Mammary epithelial cell (primary cell): ENCODE measurements around the gene ELAVL2.

ENCODE experiments used
- CTCF ChIP-seq, 2 donors: IDR thresholded peaks in 1 of 2; conservative IDR thresholded peaks in 1 of 2; 2 replicates each; pipeline ENCODE4 v1.5.1; 2011 to 2012; ENCODE audit warnings: inconsistent platforms in 2 of 2, low read length in 2 of 2, mild to moderate bottlenecking in 2 of 2, control low read depth in 1 of 2, low read depth in 1 of 2; ENCODE audit not compliant: insufficient read depth in 1 of 2; ENCODE audit errors: extremely low read depth in 1 of 2
- EZH2 ChIP-seq: IDR thresholded peaks from 2 replicates; pipeline ENCODE4 v1.6.1; 2012; ENCODE audit warnings: low read length, inconsistent platforms, borderline replicate concordance

GRCh38 chr9:23752859-23753258, 73.2 kb downstream of the ELAVL2 start:
- TF ChIP-seq CTCF (conservative IDR thresholded peaks at IDR 0.05 in 1 of 2, IDR thresholded peaks at IDR 0.05 in 1 of 2; ENCODE audit: extremely low read depth in 1 of 2, insufficient read depth in 1 of 2, low read depth in 1 of 2, low read length in 2 of 2) (no peak), EZH2 (no peak)
